Fibroblast of lung (primary cell): ENCODE measurements around the gene ONECUT2.

Experiments used
- EZH2 ChIP-seq: IDR thresholded peaks from 2 replicates; pipeline ENCODE4 v1.5.1; 2012; ENCODE audit warnings: low read length, control low read depth, mild to moderate bottlenecking; ENCODE audit errors: missing control alignments
- TF ChIP-seq, protein P1 (sequence below), 2 donors: IDR thresholded peaks in 1 of 2; conservative IDR thresholded peaks in 1 of 2; 1 replicate in 1 of 2; 2 replicates in 1 of 2; pipeline ENCODE4 v1.5.1; 2011 to 2012; ENCODE audit warnings: low read length in 2 of 2, control low read depth in 1 of 2, inconsistent platforms in 1 of 2, low read depth in 1 of 2, mild to moderate bottlenecking in 1 of 2

DNA sequence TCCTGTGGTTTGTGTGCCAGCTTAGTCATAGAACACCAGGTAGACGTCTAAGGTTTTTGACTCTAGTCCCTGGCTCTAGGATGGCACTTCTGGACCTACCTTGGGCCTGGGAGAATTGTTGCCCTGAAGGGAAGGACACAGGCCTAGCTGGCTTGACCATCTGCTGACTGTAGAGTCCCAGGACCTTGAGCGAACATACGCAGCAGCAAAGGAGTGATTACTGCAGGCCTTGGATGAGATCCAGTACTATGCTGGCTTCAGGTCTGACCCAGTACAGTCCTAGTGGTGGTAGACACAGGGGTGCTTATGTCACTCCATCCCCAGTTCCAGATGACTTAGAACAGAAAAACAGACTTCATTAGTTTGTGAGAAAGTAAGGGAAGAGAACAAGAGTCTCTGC, 45.1 kb upstream of the ONECUT2 start:
- TF ChIP-seq, protein P1, sequence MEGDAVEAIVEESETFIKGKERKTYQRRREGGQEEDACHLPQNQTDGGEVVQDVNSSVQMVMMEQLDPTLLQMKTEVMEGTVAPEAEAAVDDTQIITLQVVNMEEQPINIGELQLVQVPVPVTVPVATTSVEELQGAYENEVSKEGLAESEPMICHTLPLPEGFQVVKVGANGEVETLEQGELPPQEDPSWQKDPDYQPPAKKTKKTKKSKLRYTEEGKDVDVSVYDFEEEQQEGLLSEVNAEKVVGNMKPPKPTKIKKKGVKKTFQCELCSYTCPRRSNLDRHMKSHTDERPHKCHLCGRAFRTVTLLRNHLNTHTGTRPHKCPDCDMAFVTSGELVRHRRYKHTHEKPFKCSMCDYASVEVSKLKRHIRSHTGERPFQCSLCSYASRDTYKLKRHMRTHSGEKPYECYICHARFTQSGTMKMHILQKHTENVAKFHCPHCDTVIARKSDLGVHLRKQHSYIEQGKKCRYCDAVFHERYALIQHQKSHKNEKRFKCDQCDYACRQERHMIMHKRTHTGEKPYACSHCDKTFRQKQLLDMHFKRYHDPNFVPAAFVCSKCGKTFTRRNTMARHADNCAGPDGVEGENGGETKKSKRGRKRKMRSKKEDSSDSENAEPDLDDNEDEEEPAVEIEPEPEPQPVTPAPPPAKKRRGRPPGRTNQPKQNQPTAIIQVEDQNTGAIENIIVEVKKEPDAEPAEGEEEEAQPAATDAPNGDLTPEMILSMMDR (conservative IDR thresholded peaks at IDR 0.05 in 1 of 2, IDR thresholded peaks at IDR 0.05 in 1 of 2; ENCODE audit: low read depth in 1 of 2, low read length in 2 of 2), result no peak
- no peak for TF ChIP-seq EZH2
